Endothelial cell of umbilical vein (primary cell): ENCODE results near the gene MBOAT1. TPM values are rescaled to one million over a fixed set of nuclear protein-coding genes. Genes with fewer than 3 reads are reported as not detected.

Experiments used
- BruUV-seq: library from RNA; stranded (reverse); fragments of 400-500 nt; replicated peaks from 2 replicates; lab custom pipeline; 2021; lab: Mats Ljungman, UMichigan
- CTCF ChIA-PET: fragments of 300-600, 350-600 bp; sonication (Branson Sonifier 250); formaldehyde crosslinking; loops from one replicate; lab custom pipeline; 2021; ENCODE audit warnings: antibody characterized with exemption, inconsistent platforms; lab: Charles Lee
- POLR2A ChIA-PET: fragments of 300-600, 350-600 bp; sonication (Branson Sonifier 250); formaldehyde crosslinking; loops from one replicate; lab custom pipeline; 2021; ENCODE audit warnings: antibody characterized with exemption, inconsistent platforms; lab: Charles Lee
- DNase-seq: peaks from one replicate; pipeline ENCODE4 v3.0.0-alpha.2; 2011; ENCODE audit warnings: low read depth, low spot score
- FAIRE-seq: peaks from 2 replicates; lab custom pipeline; 2011; peaks lifted over from hg19 to GRCh38; lab: Jason Lieb, UNC
- H2AFZ ChIP-seq: 2 replicates; pipeline ENCODE4 v1.6.0; 2012; ENCODE audit warnings: low read depth, low read length, control low read depth, inconsistent platforms
- H3K27ac ChIP-seq: 2 replicates; pipeline ENCODE4 v1.5.1; 2011; ENCODE audit warnings: low read depth, mild to moderate bottlenecking, control low read depth, low read length, moderate library complexity; ENCODE audit not compliant: insufficient read depth
- H3K27me3 ChIP-seq, 2 experiments: 2 replicates each; pipeline versions ENCODE4 v1.6.0 to v1.6.1; 2011; ENCODE audit warnings: low read length in 2 of 2, mixed read lengths in 1 of 2; ENCODE audit not compliant: control insufficient read depth in 2 of 2, insufficient read depth in 2 of 2
- H3K36me3 ChIP-seq, 2 experiments: 2 replicates in 1 of 2; 3 replicates in 1 of 2; pipeline ENCODE4 v1.5.1; 2011; ENCODE audit warnings: low read length in 2 of 2, mild to moderate bottlenecking in 1 of 2, moderate library complexity in 1 of 2; ENCODE audit not compliant: control insufficient read depth in 2 of 2, insufficient read depth in 2 of 2; ENCODE audit errors: extremely low read depth in 1 of 2
- H3K4me1 ChIP-seq: 3 replicates; pipeline ENCODE4 v1.5.1; 2011; ENCODE audit warnings: mild to moderate bottlenecking, low read length; ENCODE audit not compliant: control insufficient read depth, insufficient read depth; ENCODE audit errors: extremely low read depth
- H3K4me2 ChIP-seq: 2 replicates; pipeline ENCODE4 v1.6.1; 2011; ENCODE audit warnings: low read length, control low read depth, mixed read lengths; ENCODE audit not compliant: insufficient read depth
- H3K4me3 ChIP-seq, 3 experiments: fragments of 200-600 bp in 1 of 3; sonication (generic), shearing (Covaris generic) in 1 of 3; replicated peaks in 1 of 3; 2 replicates each; pipeline ENCODE4 v1.5.1; 2011 to 2016; ENCODE audit warnings: control low read depth in 3 of 3, low read length in 3 of 3, mild to moderate bottlenecking in 2 of 3, inconsistent platforms in 1 of 3, low read depth in 1 of 3, moderate library complexity in 1 of 3; ENCODE audit not compliant: insufficient read depth in 1 of 3
- H3K79me2 ChIP-seq: 2 replicates; pipeline ENCODE4 v1.6.0; 2012; ENCODE audit warnings: low read length, inconsistent platforms; ENCODE audit not compliant: control insufficient read depth, insufficient read depth
- H3K9ac ChIP-seq: replicated peaks from 2 replicates; pipeline ENCODE3; 2011; ENCODE audit warnings: low read length, control low read depth; ENCODE audit not compliant: insufficient read depth; ENCODE audit errors: extremely low read depth
- H3K9me1 ChIP-seq: replicated peaks from 3 replicates; pipeline ENCODE4 v1.6.0; 2011; ENCODE audit warnings: mild to moderate bottlenecking, low read length; ENCODE audit not compliant: control insufficient read depth, insufficient read depth; ENCODE audit errors: extremely low read depth
- H3K9me3 ChIP-seq: replicated peaks from 2 replicates; pipeline ENCODE4 v1.5.1; 2012; ENCODE audit warnings: low read length, inconsistent platforms; ENCODE audit not compliant: control insufficient read depth, insufficient read depth
- H4K20me1 ChIP-seq: replicated peaks from 2 replicates; pipeline ENCODE3; 2011; ENCODE audit warnings: mild to moderate bottlenecking, low read length; ENCODE audit not compliant: control insufficient read depth, insufficient read depth; ENCODE audit errors: extremely low read depth
- EZH2 ChIP-seq: IDR thresholded peaks from 2 replicates; pipeline ENCODE4 v1.6.1; 2012; ENCODE audit warnings: borderline replicate concordance, low read depth, mild to moderate bottlenecking, moderate library complexity, low read length, inconsistent platforms; ENCODE audit not compliant: severe bottlenecking
- FOS ChIP-seq: IDR thresholded peaks from 2 replicates; pipeline ENCODE4 v1.6.1; 2011; ENCODE audit warnings: mild to moderate bottlenecking, low read length, moderate library complexity, borderline replicate concordance; ENCODE audit not compliant: insufficient read depth
- GATA2 ChIP-seq: IDR thresholded peaks from 2 replicates; pipeline ENCODE4 v1.7.0; 2011; ENCODE audit warnings: low read depth, mild to moderate bottlenecking, moderate library complexity, mixed read lengths, low read length; ENCODE audit not compliant: insufficient read length, insufficient read depth
- JUN ChIP-seq: IDR thresholded peaks from 2 replicates; pipeline ENCODE4 v1.6.1; 2011; ENCODE audit warnings: borderline replicate concordance, low read depth; ENCODE audit not compliant: insufficient read length, insufficient read depth
- MAX ChIP-seq: IDR thresholded peaks from 2 replicates; pipeline ENCODE4 v1.6.1; 2011; ENCODE audit not compliant: insufficient read depth, insufficient read length
- MYC ChIP-seq: IDR thresholded peaks from one replicate; pipeline ENCODE4 v1.6.1; 2011; ENCODE audit warnings: mild to moderate bottlenecking, low read depth, low read length
- POLR2A ChIP-seq: IDR thresholded peaks from 2 replicates; pipeline ENCODE4 v1.6.1; 2012; ENCODE audit warnings: low read depth, mild to moderate bottlenecking, control low read depth, low read length
- POLR2AphosphoS5 ChIP-seq: IDR thresholded peaks from 2 replicates; pipeline ENCODE4 v1.6.1; 2012; ENCODE audit warnings: low read depth, mild to moderate bottlenecking, control low read depth, low read length, moderate library complexity; ENCODE audit not compliant: insufficient read depth
- dilution Hi-C: fragments of 300-500 bp; cut with MboI; formaldehyde crosslinking; loops from one replicate; pipeline ENCODE4 v1.15.0; 2019; ENCODE audit warnings: low sequenced_read_pairs; ENCODE audit not compliant: extremely low pct_ligation_motif_present
- intact Hi-C: fragments of 100-400 bp; cut with micrococcal nuclease; formaldehyde crosslinking; loops from one replicate; pipeline ENCODE4 v1.10.0; 2022
- polyA plus RNA-seq, 4 experiments: library from polyadenylated mRNA; depleted of rRNA in 3 of 4; stranded (reverse) in 3 of 4; unstranded in 1 of 4; fragments of >200 nt; gene quantifications; 2 replicates each; pipeline versions ENCODE4 v1.2.1 to v1.2.3, GENCODE V29; 2011 to 2012; ENCODE audit warnings: missing spikeins in 1 of 4
- total RNA-seq: library from RNA; stranded (reverse); gene quantifications from 2 replicates; pipeline ENCODE4 v1.2.3, GENCODE V29; 2021
- TF ChIP-seq, protein P1 (sequence below), 2 donors: IDR thresholded peaks; 1 replicate in 1 of 2; 2 replicates in 1 of 2; pipeline ENCODE4 v1.5.1; 2011; ENCODE audit warnings: low read length in 2 of 2, mild to moderate bottlenecking in 2 of 2, moderate library complexity in 2 of 2, control low read depth in 1 of 2, inconsistent platforms in 1 of 2, low read depth in 1 of 2; ENCODE audit not compliant: insufficient read depth in 1 of 2; ENCODE audit errors: extremely low read depth in 1 of 2

MBOAT1 gene
- total and polyA plus RNA-seq, 2 donors (not counting 3 experiments of a cell fraction or from before 2014, with no cell fraction given): 2.1 to 5.4 TPM

DNA sequence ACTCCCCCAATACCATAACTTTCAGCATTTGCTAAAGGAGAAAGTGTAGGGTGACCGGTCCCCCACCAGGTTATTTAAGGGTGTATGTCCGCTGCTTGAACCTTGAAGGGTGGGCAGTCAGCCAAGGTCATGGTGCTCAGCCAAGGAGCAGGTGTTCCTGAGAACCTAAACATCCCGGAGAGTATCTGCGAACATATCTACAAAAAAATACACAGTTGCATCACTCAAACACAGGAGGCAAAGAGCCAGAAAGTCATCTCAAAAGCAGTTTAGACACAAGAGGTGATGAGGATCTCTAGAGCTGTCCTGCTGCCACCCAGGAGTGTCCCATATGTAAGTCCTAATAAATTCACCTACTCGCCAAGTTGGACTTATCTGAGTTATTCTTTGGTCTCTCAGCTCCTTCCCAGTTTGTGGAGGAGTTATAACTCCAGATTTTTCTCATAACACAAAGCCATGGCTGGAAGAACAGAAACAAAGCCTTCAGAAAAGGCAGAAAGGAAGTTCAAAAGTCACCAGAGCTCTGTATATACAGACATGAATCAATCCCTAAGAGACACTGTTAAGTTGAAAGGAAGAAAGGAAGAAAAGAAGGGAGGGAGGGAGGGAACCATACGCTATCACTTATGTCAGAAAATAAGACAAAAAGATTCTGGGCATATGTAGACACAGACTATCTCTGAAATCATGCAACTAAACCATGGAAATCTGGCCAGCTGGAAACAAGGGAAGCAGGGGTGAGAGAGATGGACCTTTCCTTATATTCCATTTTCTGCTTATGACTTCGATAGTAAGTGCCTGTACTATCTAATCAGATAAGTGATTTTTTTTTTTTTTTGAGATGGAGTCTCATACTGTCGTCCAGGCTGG, 11.3 kb downstream of the MBOAT1 start:
- H3K9me3 ChIP-seq: no peaks in the 10 kb centered on the region
- no peaks in the 10 kb centered on the region for H3K4me1 ChIP-seq
- H3K27ac ChIP-seq: no peak overlapping the region
- dilution Hi-C loops (no loop called here), intact Hi-C loops (no loop called here)
- H3K4me2 ChIP-seq: no peak overlapping the region
- no peak overlapping the region for H3K4me3 ChIP-seq
- no peak for FAIRE-seq
- H3K27me3 ChIP-seq: no peaks in the 10 kb centered on the region
- no peaks in the 10 kb centered on the region for H3K36me3 ChIP-seq
- no peaks in the 10 kb centered on the region for H3K9me1 ChIP-seq
- CTCF ChIA-PET: no interaction called here
- no peak overlapping the region for H3K9ac ChIP-seq
- no TSS peak for BruUV-seq
- no peak overlapping the region for H2AFZ ChIP-seq
- DNase-seq: peak; percentile 5
- H3K79me2 ChIP-seq: no peaks in the 10 kb centered on the region
- no peaks in the 10 kb centered on the region for H4K20me1 ChIP-seq
- POLR2A ChIA-PET: interaction anchor here (0.6 kb wide), 1 partner anchor 1328 kb away, joined by 4 read pairs; no protein-coding TSS in a partner anchor
- TF ChIP-seq, protein P1, sequence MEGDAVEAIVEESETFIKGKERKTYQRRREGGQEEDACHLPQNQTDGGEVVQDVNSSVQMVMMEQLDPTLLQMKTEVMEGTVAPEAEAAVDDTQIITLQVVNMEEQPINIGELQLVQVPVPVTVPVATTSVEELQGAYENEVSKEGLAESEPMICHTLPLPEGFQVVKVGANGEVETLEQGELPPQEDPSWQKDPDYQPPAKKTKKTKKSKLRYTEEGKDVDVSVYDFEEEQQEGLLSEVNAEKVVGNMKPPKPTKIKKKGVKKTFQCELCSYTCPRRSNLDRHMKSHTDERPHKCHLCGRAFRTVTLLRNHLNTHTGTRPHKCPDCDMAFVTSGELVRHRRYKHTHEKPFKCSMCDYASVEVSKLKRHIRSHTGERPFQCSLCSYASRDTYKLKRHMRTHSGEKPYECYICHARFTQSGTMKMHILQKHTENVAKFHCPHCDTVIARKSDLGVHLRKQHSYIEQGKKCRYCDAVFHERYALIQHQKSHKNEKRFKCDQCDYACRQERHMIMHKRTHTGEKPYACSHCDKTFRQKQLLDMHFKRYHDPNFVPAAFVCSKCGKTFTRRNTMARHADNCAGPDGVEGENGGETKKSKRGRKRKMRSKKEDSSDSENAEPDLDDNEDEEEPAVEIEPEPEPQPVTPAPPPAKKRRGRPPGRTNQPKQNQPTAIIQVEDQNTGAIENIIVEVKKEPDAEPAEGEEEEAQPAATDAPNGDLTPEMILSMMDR (IDR thresholded peaks at IDR 0.05; ENCODE audit: extremely low read depth in 1 of 2, insufficient read depth in 1 of 2, low read depth in 1 of 2, low read length in 2 of 2): no peak
- TF ChIP-seq POLR2A: no peak
- no peak for TF ChIP-seq MAX
- no peak for TF ChIP-seq EZH2
- no peak for TF ChIP-seq JUN
- TF ChIP-seq MYC: no peak
- TF ChIP-seq GATA2: no peak
- TF ChIP-seq FOS: no peak
- no peak for TF ChIP-seq POLR2AphosphoS5
